Vagina (tissue), 2 donors: ENCODE results near the gene SERPINA4.

ENCODE experiments used
- CTCF ChIP-seq, 3 experiments: fragments of 450-650 bp in 2 of 3; fragments of 200-600 bp in 1 of 3; sonication (generic) in 1 of 3; IDR thresholded peaks; one replicate each; pipeline ENCODE4 v1.5.1; 2017 to 2019; ENCODE audit warnings: antibody characterized with exemption in 3 of 3, mild to moderate bottlenecking in 2 of 3, moderate library complexity in 2 of 3
- POLR2A ChIP-seq, 2 donors: fragments of 450-650 bp; IDR thresholded peaks; one replicate each; pipeline ENCODE4 v1.6.1; 2017; ENCODE audit warnings: antibody characterized with exemption in 2 of 2, mild to moderate bottlenecking in 2 of 2, moderate library complexity in 2 of 2

DNA sequence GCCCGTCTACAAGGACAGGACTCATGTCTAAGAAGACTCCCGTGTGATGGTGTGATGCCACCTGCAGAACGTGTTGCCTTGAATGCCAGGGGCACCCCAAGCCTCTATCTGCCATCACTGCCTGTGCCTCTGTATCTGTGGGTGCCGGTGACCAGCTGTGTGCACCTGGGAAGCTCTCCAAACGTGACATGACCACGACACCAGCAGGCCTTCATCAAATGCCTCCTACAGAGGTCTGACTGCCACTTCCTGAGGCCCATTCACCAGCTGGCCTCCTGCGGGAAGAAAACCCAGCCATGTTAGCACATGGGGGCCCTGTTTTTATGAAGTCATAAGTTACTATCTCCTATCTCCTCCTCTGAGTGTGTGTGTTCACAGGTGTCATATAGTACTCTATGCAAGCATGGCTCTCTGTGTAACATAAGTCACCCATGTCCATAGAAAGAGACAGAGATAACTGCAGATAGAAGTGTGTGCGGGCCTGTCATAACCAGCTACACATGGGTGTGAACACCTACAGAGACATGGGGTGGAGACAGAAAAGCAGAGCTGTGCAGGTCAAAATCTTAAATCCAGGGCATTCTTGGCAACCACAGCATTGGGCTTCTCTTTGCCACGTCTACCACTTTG, 18.3 kb upstream of the SERPINA4 start:
- TF ChIP-seq CTCF (IDR thresholded peaks at IDR 0.05) (no peak), POLR2A (IDR thresholded peaks at IDR 0.05) (no peak)
